T-helper 2 cell (primary cell): ENCODE results near the gene RNF138.
"Not testable (repeated sequence)": the region's sequence is repeated elsewhere in the genome, so short reads cannot be mapped to it uniquely, and the experiment has no call there.

ENCODE experiments used
- DNase-seq, 5 experiments: peaks; one replicate each; pipeline versions ENCODE4 v3.0.0 to v3.0.0-alpha.2; 2012 to 2022
- total RNA-seq, 2 donors: gene quantifications; one replicate each; lab custom pipeline; 2026; lab: John Stamatoyannopoulos, UW

Gene RNF138
- 139 to 213 reads per million in 2 donors for total RNA-seq

DNA sequence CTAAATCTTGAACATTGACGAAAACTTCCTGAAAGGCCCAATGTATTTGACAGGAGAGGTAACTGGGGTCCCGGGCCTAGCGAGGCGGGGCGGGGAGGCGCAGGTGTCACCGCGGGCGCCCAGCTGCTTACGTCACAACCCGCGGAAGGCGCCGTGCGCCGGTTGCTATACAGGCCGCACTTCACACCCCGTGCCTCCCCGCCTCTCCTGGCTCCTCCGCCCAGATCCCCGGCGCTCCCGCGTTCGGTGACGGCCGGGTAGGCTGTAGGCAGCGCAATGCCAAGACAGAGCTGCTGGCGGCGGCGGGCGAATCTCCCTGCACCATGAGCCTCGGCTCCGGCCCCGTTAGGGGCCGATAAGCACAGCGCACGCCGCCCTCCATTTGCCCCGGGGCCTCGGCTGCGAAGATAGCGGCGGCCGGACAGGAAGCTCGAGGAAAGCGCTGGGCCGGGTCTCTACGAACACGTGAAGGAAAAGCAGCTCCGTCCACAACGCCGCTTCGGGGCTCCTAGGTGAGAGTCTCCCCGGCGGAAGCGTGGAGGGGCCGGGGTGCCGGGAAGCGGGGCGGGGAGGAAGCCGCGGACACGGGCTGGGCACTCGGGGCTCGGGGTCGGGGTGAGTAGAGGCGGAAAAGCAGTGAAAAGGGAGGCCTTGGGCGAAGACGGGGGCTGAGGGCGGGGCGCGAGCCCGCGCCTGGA lies at the start of gene RNF138:
TSS of gene RNF138 (plus strand) at position 151 of the 698 bp plus-strand sequence. CDS start 903 bp downstream, outside the sequence.
- peak; percentile 75 to 94 (median 89) for DNase-seq

- DNase-seq, result no peak
Measured at GRCh38 chr18:32042337-32042736, 49.3 kb upstream of the RNF138 start.

DNA sequence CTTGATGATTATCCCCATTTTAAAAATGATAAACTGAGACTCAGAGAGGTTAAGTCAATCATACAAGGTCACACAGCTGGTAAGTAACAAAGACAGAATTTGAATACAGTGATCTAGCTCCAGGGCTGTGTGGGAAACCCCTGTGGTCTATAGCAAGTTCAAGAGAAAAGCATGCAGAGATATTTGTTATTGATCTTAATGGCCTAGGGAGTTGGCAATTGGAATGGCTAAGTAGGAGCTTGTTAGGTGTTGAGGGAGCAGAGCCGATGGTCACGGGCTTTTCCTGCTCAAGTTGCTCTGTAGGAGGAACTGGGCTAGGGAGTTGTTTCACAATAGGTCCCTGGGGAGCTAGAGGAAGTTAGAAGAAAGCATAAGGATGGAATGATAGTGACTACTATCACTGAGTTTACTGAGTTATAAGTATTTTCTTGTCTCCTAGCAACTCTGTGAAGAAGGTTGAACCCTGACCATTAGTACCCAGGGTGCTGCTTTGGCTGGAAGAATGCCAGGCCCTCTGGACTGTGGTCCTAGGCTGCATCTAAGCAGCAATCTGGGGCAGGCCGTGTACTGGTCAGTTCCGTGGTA lies 43.1 kb upstream of the RNF138 start:
- peak in 1 of 5 experiments; percentile 72 for DNase-seq

DNA sequence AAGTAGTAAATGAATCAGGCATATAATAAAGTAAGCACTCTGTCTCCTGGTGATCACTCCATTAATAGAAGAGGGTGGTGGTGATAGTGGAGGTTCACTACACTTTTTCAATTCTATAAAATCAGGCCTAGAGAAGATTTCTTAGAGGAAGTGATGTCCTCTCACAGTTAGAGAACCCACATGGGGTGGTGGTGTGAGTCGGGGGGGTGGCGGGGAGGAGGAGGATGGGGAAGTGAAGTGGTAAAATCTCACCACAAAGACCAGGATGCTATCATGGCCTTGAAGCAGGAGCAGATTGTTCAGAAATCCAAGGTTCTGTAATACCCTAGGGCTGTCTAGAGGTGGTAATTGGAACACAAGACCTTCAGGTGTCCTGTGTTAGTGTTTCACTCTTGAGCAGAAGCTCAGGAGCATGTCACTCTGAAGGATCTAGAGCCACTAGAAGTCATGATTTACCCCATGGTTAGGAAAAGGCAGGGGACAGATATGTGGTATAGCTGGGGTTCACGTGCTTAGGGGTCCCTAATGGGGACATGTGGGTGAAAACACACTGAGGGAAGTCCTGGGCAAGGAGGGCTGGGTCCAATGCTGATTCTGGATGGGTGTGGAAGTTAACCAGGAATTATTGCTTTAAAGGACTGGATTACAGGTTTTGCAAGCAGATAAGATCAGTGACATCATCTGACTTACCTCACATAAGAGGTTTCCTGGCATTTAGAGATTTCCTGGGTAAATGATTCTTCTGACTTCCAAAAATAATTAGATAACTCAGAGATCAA lies 42.1 kb upstream of the RNF138 start:
- DNase-seq, result peak in 4 of 5 experiments; percentile 18 to 86 (median 38)

DNA sequence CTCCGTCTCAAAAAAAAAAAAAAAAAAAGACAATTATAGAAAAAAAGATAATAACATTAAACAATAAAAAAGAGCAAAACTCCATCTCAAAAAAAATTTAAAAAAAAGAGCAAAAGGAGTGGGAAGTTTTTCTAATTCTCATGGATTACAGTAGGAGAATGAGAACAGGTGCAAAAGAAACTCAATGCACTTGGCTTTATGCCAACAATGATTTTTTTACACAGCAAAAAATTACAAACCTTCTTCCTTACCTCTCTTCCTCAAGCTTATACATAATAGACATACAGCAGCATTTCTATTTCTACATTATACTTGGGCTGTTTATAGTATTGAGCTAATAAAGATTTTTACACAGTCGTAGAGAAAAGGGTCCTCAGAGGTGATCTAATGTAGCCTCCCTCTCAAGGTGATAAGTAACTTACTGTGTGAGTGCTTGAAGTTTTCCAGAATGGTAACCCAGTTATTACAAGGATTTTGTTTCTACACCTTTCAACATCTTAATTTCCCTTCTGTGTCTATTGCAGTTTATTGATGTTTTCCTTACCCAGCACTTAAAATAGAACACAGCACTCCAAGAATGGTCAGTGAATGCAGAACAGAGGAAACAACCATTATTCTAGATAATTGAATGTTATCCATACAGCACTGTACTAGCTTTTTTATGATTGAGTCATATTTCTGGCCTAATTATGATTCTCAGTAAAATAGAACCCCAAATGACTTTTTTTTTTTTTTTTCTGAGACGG lies 34.9 kb upstream of the RNF138 start:
- DNase-seq, result no peak

DNA sequence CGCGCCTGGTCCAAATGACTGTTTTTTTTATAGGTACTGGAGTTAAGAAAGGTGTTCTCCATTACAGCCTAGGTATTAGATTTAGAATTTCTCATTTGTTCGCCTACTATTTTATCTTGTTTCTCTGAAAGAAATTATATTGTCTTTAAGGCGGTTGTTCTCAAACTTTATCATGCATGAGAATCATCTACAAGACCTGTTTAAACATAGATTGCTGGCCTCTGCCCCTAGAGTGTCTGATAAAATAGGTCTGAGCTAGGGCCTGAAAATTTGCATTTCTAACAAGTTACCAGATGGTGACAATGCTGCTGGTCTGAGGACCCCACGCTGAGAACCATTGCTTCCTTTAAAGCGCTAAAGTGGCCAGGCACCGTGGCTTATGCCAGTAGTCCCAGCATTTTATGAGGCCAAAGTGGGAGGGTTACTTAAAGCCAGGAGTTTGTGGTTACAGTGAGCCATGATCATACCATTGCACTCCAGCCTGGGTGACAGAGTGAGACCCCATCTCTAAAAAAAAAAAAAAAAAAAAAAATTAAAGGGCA lies 34.0 kb upstream of the RNF138 start:
- no peak for DNase-seq

- DNase-seq, result peak in 1 of 5 experiments; percentile 57
Measured at GRCh38 chr18:32060026-32060425, 31.6 kb upstream of the RNF138 start.

- no peak for DNase-seq
Measured at GRCh38 chr18:32067375-32068167, 24.1 kb upstream of the RNF138 start.

DNA sequence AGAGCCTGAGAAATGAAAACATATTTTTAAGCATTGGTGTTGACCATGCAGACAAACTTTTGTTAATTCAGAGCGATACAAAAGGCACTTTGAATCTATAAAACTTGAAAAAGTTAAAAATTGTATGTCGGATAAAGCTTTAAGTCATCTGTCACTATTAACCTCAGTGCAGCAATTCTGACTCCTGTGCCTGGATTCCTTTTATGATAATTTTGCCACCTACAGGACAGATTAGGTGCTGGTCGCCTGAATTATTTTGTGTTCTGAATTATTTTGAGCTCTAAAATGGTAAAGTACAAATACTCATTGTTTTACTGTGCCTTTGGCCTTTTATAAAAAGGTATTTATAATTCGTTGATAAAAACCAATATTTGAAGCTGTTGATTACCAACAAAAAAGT lies 19.4 kb upstream of the RNF138 start:
- DNase-seq, result peak in 1 of 5 experiments; percentile 66

DNA sequence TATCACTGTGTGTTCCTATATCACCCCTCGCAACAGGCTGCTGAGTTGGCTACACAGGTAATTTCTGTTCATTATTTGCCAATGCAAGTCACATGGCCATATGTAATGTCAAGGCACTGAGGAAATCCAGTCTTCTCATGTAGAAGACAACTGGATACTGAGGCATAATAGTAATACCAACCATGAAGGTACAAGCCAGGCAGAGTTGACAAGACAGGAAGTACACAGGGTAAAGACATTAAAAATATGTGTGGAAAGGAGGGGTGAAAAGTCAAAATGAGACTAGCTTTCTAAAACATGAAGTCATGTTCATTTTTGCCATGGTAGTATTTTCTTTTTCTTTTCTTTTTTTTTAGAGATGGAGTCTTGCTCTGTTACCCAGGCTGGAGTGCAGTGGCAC lies 17.5 kb upstream of the RNF138 start:
- peak in 1 of 5 experiments; percentile 65 for DNase-seq

DNA sequence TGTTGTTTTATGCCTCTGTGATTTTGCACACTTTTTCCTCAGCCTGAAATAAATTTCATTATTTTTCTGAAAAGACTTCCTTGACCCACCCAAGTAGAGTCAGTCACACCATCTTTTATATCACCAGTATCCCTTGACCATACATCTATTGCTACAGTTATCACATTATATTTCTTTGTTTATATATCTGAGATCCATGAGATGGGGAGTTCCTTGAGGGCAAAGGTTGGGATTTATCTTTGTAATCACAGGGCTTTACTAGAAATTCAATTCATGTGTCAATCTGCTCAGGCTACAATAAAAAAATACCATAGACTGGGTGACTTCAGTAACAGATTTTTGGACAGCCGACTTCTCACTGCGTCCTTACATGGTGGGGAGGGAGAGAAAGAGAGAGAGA lies 12.8 kb upstream of the RNF138 start:
- no peak for DNase-seq

DNA sequence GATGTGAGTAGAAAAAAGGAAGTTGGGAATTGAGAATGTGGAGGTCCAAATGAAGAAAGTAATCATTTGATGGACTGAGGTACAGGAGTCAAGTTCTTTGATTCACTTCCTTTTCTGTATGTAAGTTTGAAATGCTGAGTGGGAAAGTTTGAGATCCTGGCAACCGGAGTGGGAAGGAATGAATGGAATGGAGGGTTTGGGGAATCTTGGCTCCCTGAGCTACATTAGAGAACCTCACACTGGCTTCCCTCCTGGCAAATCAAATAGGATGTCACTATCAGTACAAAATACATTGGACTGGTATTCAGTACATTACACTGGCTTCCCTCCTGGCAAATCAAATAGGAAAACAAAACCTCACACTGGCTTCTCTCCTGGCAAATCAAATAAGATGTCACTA lies 9.8 kb upstream of the RNF138 start:
- DNase-seq, result no peak

DNA sequence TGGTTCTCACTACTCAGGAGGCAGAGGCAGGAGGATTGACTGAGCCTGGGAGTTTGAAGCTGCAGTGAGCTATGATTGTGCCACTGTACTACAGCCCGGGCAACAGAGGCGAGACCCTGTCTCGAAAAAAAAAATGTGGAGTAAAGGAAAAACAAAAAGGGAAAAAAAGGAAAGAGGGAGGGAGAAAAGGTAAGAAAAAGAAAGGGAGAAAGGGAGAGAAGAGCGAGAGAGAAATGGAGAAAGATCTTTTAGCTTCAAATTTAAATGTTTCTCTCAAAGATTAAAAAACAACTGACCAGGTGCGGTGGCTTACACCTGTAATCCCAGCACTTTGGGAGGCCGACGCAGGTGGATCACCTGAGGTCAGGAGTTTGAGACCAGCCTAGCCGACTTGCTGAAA lies 7.9 kb upstream of the RNF138 start:
- no peak for DNase-seq

GRCh38 chr18:32086881-32087280 lies 4.8 kb upstream of the RNF138 start:
- DNase-seq, result no peak

- not testable (repeated sequence) for DNase-seq
Measured at GRCh38 chr18:32090831-32091230, 843 bp upstream of the RNF138 start.

DNA sequence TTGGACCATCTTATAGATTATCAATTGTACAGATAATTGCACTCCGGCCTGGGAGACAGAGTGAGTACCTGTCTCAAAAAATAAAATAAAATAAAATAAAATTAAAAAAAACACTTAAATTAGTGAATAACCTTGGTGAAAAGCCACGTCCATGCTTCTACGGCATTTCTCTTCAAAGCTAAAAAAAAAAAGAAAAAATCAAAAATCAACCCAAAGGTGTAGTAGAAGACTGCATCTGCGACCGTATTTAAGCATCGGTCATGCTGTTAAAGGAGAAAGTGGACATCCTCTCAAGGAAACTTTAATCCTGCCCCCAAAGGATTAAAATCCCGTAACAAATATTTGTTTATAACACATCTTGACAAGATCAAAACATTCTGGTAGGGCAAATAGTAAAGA lies 350 bp upstream of the RNF138 start:
- DNase-seq, result no peak

DNA sequence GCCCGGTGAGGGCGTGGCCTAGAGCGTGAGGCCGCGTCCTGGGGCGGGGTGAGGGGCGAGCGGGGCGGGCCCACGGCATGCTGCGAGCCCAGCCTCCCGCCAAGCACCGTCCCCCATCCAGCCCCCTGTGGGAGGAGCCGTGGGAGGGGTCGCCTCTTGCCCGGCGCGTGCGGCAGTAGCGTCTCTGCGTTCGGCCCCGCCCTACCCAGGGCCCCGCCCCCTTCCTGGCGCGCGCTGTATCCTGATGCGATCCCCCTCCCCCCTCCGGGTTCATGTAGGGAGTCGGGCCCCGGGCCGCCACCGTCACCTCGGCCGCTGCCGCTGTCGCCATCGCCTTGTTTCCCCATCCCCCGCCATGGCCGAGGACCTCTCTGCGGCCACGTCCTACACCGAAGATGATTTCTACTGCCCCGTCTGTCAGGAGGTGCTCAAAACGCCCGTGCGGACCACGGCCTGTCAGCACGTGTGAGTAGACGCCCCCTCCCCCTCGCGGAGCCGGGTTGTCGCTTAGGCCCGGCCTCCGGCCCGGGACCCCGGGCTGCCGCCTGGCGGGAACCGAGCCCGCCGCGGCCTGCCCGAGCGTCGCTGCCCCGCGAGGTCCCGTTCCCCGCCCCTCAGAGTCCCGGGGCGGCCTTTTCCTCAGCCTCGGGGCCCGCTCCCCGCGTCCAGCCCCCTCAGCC lies 888 bp downstream of the RNF138 start:
- DNase-seq, result peak; percentile 97 to 100 (median 99)

GRCh38 chr18:32093102-32093511 lies 1.4 kb downstream of the RNF138 start:
- DNase-seq, result peak in 3 of 5 experiments; percentile 13 to 49 (median 27)

DNA sequence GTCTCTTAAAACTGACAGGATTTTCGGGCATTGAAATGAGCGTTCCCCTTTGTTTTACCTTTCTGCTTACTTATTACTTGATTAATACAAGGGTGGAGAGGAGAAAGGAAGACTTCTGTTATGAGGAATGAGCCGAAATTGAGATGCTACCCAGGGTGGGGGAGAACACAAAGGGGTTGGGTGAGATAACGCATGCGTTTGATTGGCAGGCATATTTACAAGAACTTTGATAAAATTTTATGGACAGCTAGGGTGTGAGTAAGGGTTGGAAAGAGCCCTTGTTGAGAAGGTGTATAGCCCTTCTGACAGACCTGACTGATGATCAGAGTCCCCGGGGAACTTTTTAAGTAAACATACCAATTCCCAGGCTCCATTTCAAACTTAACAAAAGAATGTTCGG lies 1.8 kb downstream of the RNF138 start:
- DNase-seq, result peak in 1 of 5 experiments; percentile 56

- peak in 1 of 5 experiments; percentile 43 for DNase-seq
Measured at GRCh38 chr18:32095192-32095899, 3.7 kb downstream of the RNF138 start.
